ENCODE data around the gene PGLYRP2.
"Not testable (repeated sequence)": the region's sequence is repeated elsewhere in the genome, so short reads cannot be mapped to it uniquely, and the experiment has no call there.

PGLYRP2 gene

GRCh38 chr19:15488489-15489226 lies 9.4 kb upstream of the PGLYRP2 start:
- no peak for DNase-seq (ENCODE audit: low read depth)

- DNase-seq (ENCODE audit: low read depth), result no peak
Measured at GRCh38 chr19:15487038-15487437, 7.7 kb upstream of the PGLYRP2 start.

- DNase-seq (ENCODE audit: low read depth), result not testable (repeated sequence)
Measured at GRCh38 chr19:15485768-15486167, 6.5 kb upstream of the PGLYRP2 start.

- not testable (repeated sequence) for DNase-seq (ENCODE audit: low read depth)
Measured at GRCh38 chr19:15480996-15481395, 1.7 kb upstream of the PGLYRP2 start.

- no peak for DNase-seq (ENCODE audit: low read depth)
Measured at GRCh38 chr19:15476325-15476724, 3.0 kb downstream of the PGLYRP2 start.

- DNase-seq (ENCODE audit: low read depth), result no peak
Measured at GRCh38 chr19:15475611-15476010, 3.7 kb downstream of the PGLYRP2 start.

GRCh38 chr19:15475169-15475568 lies 4.1 kb downstream of the PGLYRP2 start:
- no peak for DNase-seq (ENCODE audit: low read depth)

- DNase-seq (ENCODE audit: low read depth), result not testable (repeated sequence)
Measured at GRCh38 chr19:15473821-15474220, 5.5 kb downstream of the PGLYRP2 start.

GRCh38 chr19:15471639-15472101 lies 7.6 kb downstream of the PGLYRP2 start:
- DNase-seq (ENCODE audit: low read depth), result no peak

- no peak for DNase-seq (ENCODE audit: low read depth)
Measured at GRCh38 chr19:15469513-15470297, 9.6 kb downstream of the PGLYRP2 start.

GRCh38 chr19:15468675-15469512 lies 10.4 kb downstream of the PGLYRP2 start:
- no peak for DNase-seq (ENCODE audit: low read depth)

GRCh38 chr19:15467734-15468214 lies 11.5 kb downstream of the PGLYRP2 start:
- no peak for DNase-seq (ENCODE audit: low read depth)

GRCh38 chr19:15466851-15467733 lies 12.2 kb downstream of the PGLYRP2 start:
- no peak for DNase-seq (ENCODE audit: low read depth)

- DNase-seq (ENCODE audit: low read depth), result peak; percentile 50
Measured at GRCh38 chr19:15464394-15465385, 14.6 kb downstream of the PGLYRP2 start, which contains the start of gene RASAL3. RASAL3 (minus strand) TSS chr19:15464544; CDS start chr19:15464358, 186 bp downstream.

GRCh38 chr19:15463861-15464371 lies 15.4 kb downstream of the PGLYRP2 start:
- DNase-seq (ENCODE audit: low read depth), result peak; percentile 69

GRCh38 chr19:15461694-15462093 lies 17.6 kb downstream of the PGLYRP2 start:
- DNase-seq (ENCODE audit: low read depth), result no peak

GRCh38 chr19:15457701-15458484 lies 21.4 kb downstream of the PGLYRP2 start:
- no peak for DNase-seq (ENCODE audit: low read depth)

GRCh38 chr19:15456871-15457700 lies 22.2 kb downstream of the PGLYRP2 start:
- no peak for DNase-seq (ENCODE audit: low read depth)

Measured in activated gamma-delta T cell treated with anti-CD3 and anti-CD28 coated beads, Interleukin-2, amount 50 U/mL, for 16 hours (primary cell).